Measurements from ENCODE around the gene HSD17B11.

DNA sequence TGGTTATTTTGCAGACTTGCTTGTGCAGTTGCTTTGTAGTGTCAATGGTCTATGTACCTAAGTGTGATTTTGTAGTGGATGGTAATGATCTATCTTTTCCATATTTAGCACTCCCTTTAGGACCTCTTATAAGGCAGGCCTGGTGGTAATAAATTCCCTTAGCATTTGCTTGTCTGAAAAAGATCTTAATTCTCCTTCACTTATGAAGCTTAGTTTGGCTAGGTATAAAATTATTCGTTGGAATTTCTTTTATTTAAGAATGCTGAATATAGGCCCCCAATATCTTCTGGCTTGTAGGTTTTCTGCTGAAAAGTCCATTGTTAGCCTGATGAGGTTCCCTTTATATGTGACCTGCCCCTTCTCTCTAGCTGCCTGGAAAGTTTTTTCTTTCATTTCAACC is 57.7 kb downstream of the HSD17B11 start:
- no peak for TF ChIP-seq POLR2A (IDR thresholded peaks at IDR 0.05; ENCODE audit: low read length)
- TF ChIP-seq GATA1 (IDR thresholded peaks at IDR 0.05; ENCODE audit: low read depth, low read length) = no peak

All from erythroblast (primary cell).